Measurements from ENCODE around the gene FOXE1. TPM values are rescaled to one million over a fixed set of nuclear protein-coding genes. Genes with fewer than 3 reads are reported as not detected.
A peak's percentile ranks its signal among the peaks of the same experiment; 100 is the strongest.

FOXE1 gene
- total RNA-seq, 2 experiments from 2014 or later: 0.10 TPM

GRCh38 chr9:97830884-97831829 lies 21.9 kb upstream of the FOXE1 start:
- H3K4me1 Mint-ChIP-seq (ENCODE audit: low read depth): no peaks in the 10 kb centered on the region
- no peak overlapping the region for H3K4me3 Mint-ChIP-seq
- no peak for DNase-seq
- no peak overlapping the region for H3K27ac Mint-ChIP-seq
- H3K9me3 Mint-ChIP-seq: no peaks in the 10 kb centered on the region
- CTCF ChIA-PET: no interaction called here
- intact Hi-C loops (cut with micrococcal nuclease): no loop called here
- H3K27me3 Mint-ChIP-seq (ENCODE audit: low read depth): peaks cover 3% of the 10 kb centered on the region
- H3K36me3 Mint-ChIP-seq (ENCODE audit: low read depth): no peaks in the 10 kb centered on the region

- no peak for DNase-seq
- no peak overlapping the region for H3K27ac Mint-ChIP-seq
- no peaks in the 10 kb centered on the region for H3K4me1 Mint-ChIP-seq (ENCODE audit: low read depth)
- no peaks in the 10 kb centered on the region for H3K9me3 Mint-ChIP-seq
- intact Hi-C loops (cut with micrococcal nuclease): no loop called here
- H3K27me3 Mint-ChIP-seq (ENCODE audit: low read depth): peaks cover 6% of the 10 kb centered on the region
- no peak overlapping the region for H3K4me3 Mint-ChIP-seq
- H3K36me3 Mint-ChIP-seq (ENCODE audit: low read depth): no peaks in the 10 kb centered on the region
- CTCF ChIA-PET: no interaction called here
Measured at GRCh38 chr9:97831843-97832636, 21.0 kb upstream of the FOXE1 start.

- H3K36me3 Mint-ChIP-seq (ENCODE audit: low read depth): no peaks in the 10 kb centered on the region
- H3K27ac Mint-ChIP-seq: no peak overlapping the region
- H3K27me3 Mint-ChIP-seq (ENCODE audit: low read depth): peaks cover 43% of the 10 kb centered on the region
- H3K9me3 Mint-ChIP-seq: no peaks in the 10 kb centered on the region
- intact Hi-C loops (cut with micrococcal nuclease): no loop called here
- CTCF ChIA-PET: no interaction called here
- H3K4me3 Mint-ChIP-seq: no peak overlapping the region
- H3K4me1 Mint-ChIP-seq (ENCODE audit: low read depth): no peaks in the 10 kb centered on the region
- no peak for DNase-seq
Measured at GRCh38 chr9:97840521-97840920, 12.5 kb upstream of the FOXE1 start.

- DNase-seq: no peak
- Mint-ChIP-seq H3K36me3 (ENCODE audit: low read depth) (no peaks in the 10 kb centered on the region), H3K4me1 (ENCODE audit: low read depth) (peaks cover 3% of the 10 kb centered on the region), H3K4me3 (no peak overlapping the region), H3K27me3 (ENCODE audit: low read depth) (peaks cover 49% of the 10 kb centered on the region), H3K9me3 (no peaks in the 10 kb centered on the region), H3K27ac (no peak overlapping the region)
- intact Hi-C loops (cut with micrococcal nuclease): no loop called here
- CTCF ChIA-PET: interaction anchor here (0.6 to 1.0 kb wide), 4 partner anchors 47 to 138 kb away, joined by 3 to 4 read pairs (median 4); no protein-coding TSS in a partner anchor
Measured at GRCh38 chr9:97842960-97843359, 10.1 kb upstream of the FOXE1 start.

GRCh38 chr9:97845130-97845529 lies 7.9 kb upstream of the FOXE1 start:
- intact Hi-C loops (cut with micrococcal nuclease): no loop called here
- Mint-ChIP-seq H3K36me3 (ENCODE audit: low read depth) (no peaks in the 10 kb centered on the region), H3K9me3 (no peaks in the 10 kb centered on the region), H3K27me3 (ENCODE audit: low read depth) (peaks cover 68% of the 10 kb centered on the region), H3K4me3 (no peak overlapping the region), H3K4me1 (ENCODE audit: low read depth) (peaks cover 12% of the 10 kb centered on the region), H3K27ac (no peak overlapping the region)
- no peak for DNase-seq
- CTCF ChIA-PET: interaction anchor here (0.8 to 1.4 kb wide), 2 partner anchors 109 to 128 kb away, joined by 3 read pairs; no protein-coding TSS in a partner anchor

GRCh38 chr9:97845763-97846162 lies 7.3 kb upstream of the FOXE1 start:
- Mint-ChIP-seq H3K27me3 (ENCODE audit: low read depth) (peaks cover 67% of the 10 kb centered on the region), H3K4me3 (no peak overlapping the region), H3K9me3 (no peaks in the 10 kb centered on the region), H3K4me1 (ENCODE audit: low read depth) (peaks cover 12% of the 10 kb centered on the region), H3K36me3 (ENCODE audit: low read depth) (no peaks in the 10 kb centered on the region), H3K27ac (no peak overlapping the region)
- CTCF ChIA-PET: interaction anchor here (0.6 to 1.5 kb wide), 5 partner anchors 14 to 133 kb away, joined by 3 to 4 read pairs (median 3); no protein-coding TSS in a partner anchor
- DNase-seq: no peak
- intact Hi-C loops (cut with micrococcal nuclease): no loop called here

- CTCF ChIA-PET: interaction anchor here (0.6 to 1.5 kb wide), 3 partner anchors 14 to 134 kb away, joined by 3 to 4 read pairs (median 3); no protein-coding TSS in a partner anchor
- intact Hi-C loops (cut with micrococcal nuclease): no loop called here
Measured at GRCh38 chr9:97846347-97846746, 6.7 kb upstream of the FOXE1 start.

GRCh38 chr9:97847474-97848214 lies 5.4 kb upstream of the FOXE1 start:
- Mint-ChIP-seq H3K9me3 (no peaks in the 10 kb centered on the region), H3K27ac (no peak overlapping the region), H3K36me3 (ENCODE audit: low read depth) (no peaks in the 10 kb centered on the region), H3K4me1 (ENCODE audit: low read depth) (peaks cover 20% of the 10 kb centered on the region), H3K27me3 (ENCODE audit: low read depth) (peaks cover 77% of the 10 kb centered on the region), H3K4me3 (no peak overlapping the region)
- intact Hi-C loops (cut with micrococcal nuclease): no loop called here
- no peak for DNase-seq
- CTCF ChIA-PET: interaction anchor here (1.4 kb wide), 1 partner anchor 12 kb away, joined by 5 read pairs; no protein-coding TSS in a partner anchor

More at GRCh38 chr9:97846347-97846746, 6.7 kb upstream of the FOXE1 start:
- Mint-ChIP-seq H3K27ac (no peak overlapping the region), H3K4me1 (ENCODE audit: low read depth) (peaks cover 12% of the 10 kb centered on the region), H3K27me3 (ENCODE audit: low read depth) (peaks cover 69% of the 10 kb centered on the region), H3K4me3 (no peak overlapping the region), H3K9me3 (no peaks in the 10 kb centered on the region), H3K36me3 (ENCODE audit: low read depth) (no peaks in the 10 kb centered on the region)
- DNase-seq: no peak

- intact Hi-C loops (cut with micrococcal nuclease): no loop called here
- Mint-ChIP-seq H3K9me3 (no peaks in the 10 kb centered on the region), H3K4me1 (ENCODE audit: low read depth) (peaks cover 20% of the 10 kb centered on the region), H3K27ac (no peak overlapping the region), H3K27me3 (ENCODE audit: low read depth) (peaks cover 74% of the 10 kb centered on the region), H3K4me3 (no peak overlapping the region), H3K36me3 (ENCODE audit: low read depth) (no peaks in the 10 kb centered on the region)
- no peak for DNase-seq
- CTCF ChIA-PET: interaction anchor here (1.4 kb wide), 1 partner anchor 12 kb away, joined by 5 read pairs; no protein-coding TSS in a partner anchor
Measured at GRCh38 chr9:97848215-97848479, 4.9 kb upstream of the FOXE1 start.

GRCh38 chr9:97848480-97849237 lies 4.4 kb upstream of the FOXE1 start:
- intact Hi-C loops (cut with micrococcal nuclease): no loop called here
- Mint-ChIP-seq H3K36me3 (ENCODE audit: low read depth) (no peaks in the 10 kb centered on the region), H3K27ac (peak overlapping the region; percentile 36), H3K4me3 (peak overlapping the region; percentile 69), H3K9me3 (no peaks in the 10 kb centered on the region), H3K4me1 (ENCODE audit: low read depth) (peaks cover 22% of the 10 kb centered on the region), H3K27me3 (ENCODE audit: low read depth) (peaks cover 70% of the 10 kb centered on the region)
- DNase-seq: peak; percentile 46
- CTCF ChIA-PET: interaction anchor here (1.4 kb wide), 1 partner anchor 11 kb away, joined by 5 read pairs; no protein-coding TSS in a partner anchor

GRCh38 chr9:97849980-97850379 lies 3.0 kb upstream of the FOXE1 start:
- H3K27me3 Mint-ChIP-seq (ENCODE audit: low read depth): peaks cover 74% of the 10 kb centered on the region
- CTCF ChIA-PET: no interaction called here
- no peaks in the 10 kb centered on the region for H3K36me3 Mint-ChIP-seq (ENCODE audit: low read depth)
- H3K4me1 Mint-ChIP-seq (ENCODE audit: low read depth): peaks cover 25% of the 10 kb centered on the region
- no peak overlapping the region for H3K4me3 Mint-ChIP-seq
- intact Hi-C loops (cut with micrococcal nuclease): loop anchor here (5.0 to 10.0 kb wide), 3 partner anchors 105 to 995 kb away; partner anchors contain the start of genes TDRD7 and ZNF782
- no peak overlapping the region for H3K27ac Mint-ChIP-seq
- DNase-seq: no peak
- H3K9me3 Mint-ChIP-seq: no peaks in the 10 kb centered on the region

Measured in activated naive CD4-positive, alpha-beta T cell treated with anti-CD3 and anti-CD28 coated beads for 36 hours (primary cell).